Esophagus muscularis mucosa (tissue), 4 donors: ENCODE measurements around the gene GFI1. TPM values are rescaled to one million over a fixed set of nuclear protein-coding genes. Genes with fewer than 3 reads are reported as not detected.
A peak's percentile ranks its signal among the peaks of the same experiment; 100 is the strongest.
"Not testable (repeated sequence)": the region's sequence is repeated elsewhere in the genome, so short reads cannot be mapped to it uniquely, and the experiment has no call there.

Source experiments
- DNase-seq: peaks from one replicate; pipeline ENCODE4 v3.0.0-alpha.2; 2017; ENCODE audit errors: extremely low spot score
- H3K27ac ChIP-seq, 4 donors: fragments of 200-600 bp; sonication (generic); replicated peaks in 1 of 4; 1 replicate in 3 of 4; 2 replicates in 1 of 4; pipeline ENCODE4 v1.5.1; 2016 to 2019; ENCODE audit warnings: mild to moderate bottlenecking in 1 of 4
- H3K27me3 ChIP-seq, 4 donors: fragments of 200-600 bp; sonication (generic); one replicate each; pipeline versions ENCODE4 v1.5.1 to v1.6.0; 2016 to 2019
- H3K36me3 ChIP-seq, 4 donors: fragments of 200-600 bp; sonication (generic); one replicate each; pipeline ENCODE4 v1.5.1; 2016 to 2019
- H3K4me1 ChIP-seq, 4 donors: fragments of 200-600 bp; sonication (generic); one replicate each; pipeline ENCODE4 v1.5.1; 2016 to 2019
- H3K4me3 ChIP-seq, 4 donors: fragments of 200-600 bp; sonication (generic); 1 replicate in 2 of 4; 2 replicates in 2 of 4; pipeline ENCODE4 v1.5.1; 2016 to 2019; ENCODE audit warnings: mild to moderate bottlenecking in 4 of 4, moderate library complexity in 1 of 4
- H3K9me3 ChIP-seq, 4 donors: fragments of 200-600 bp; sonication (generic); 1 replicate in 3 of 4; 2 replicates in 1 of 4; pipeline ENCODE4 v1.5.1; 2016 to 2019
- CTCF ChIP-seq, 3 experiments: fragments of 200-600 bp in 2 of 3; fragments of 450-650 bp in 1 of 3; sonication (generic) in 2 of 3; IDR thresholded peaks; one replicate each; pipeline ENCODE4 v1.5.1; 2017 to 2019; ENCODE audit warnings: antibody characterized with exemption in 3 of 3, mild to moderate bottlenecking in 2 of 3, moderate library complexity in 1 of 3
- EP300 ChIP-seq: sonication (generic); formaldehyde crosslinking; IDR thresholded peaks from one replicate; pipeline ENCODE4 v1.6.1; 2017; ENCODE audit warnings: antibody characterized with exemption
- POLR2A ChIP-seq: fragments of 450-650 bp; IDR thresholded peaks from one replicate; pipeline ENCODE4 v1.6.1; 2017; ENCODE audit warnings: antibody characterized with exemption, moderate library complexity, mild to moderate bottlenecking, low read depth
- POLR2AphosphoS5 ChIP-seq, 2 donors: sonication (generic); formaldehyde crosslinking; IDR thresholded peaks; one replicate each; pipeline ENCODE4 v1.6.1; 2017; ENCODE audit warnings: antibody characterized with exemption in 2 of 2
- WGBS: methylation state at CpG from one replicate; pipeline ENCODE4 v1.1.5; 2018; 5-methylcytosine and 5-hydroxymethylcytosine counted together
- intact Hi-C: fragments of 100-400 bp; cut with DNase I; formaldehyde crosslinking; loops from one replicate; pipeline ENCODE4 v1.15.1; 2023
- total RNA-seq, 4 donors: library from RNA; depleted of rRNA; stranded (reverse); fragments of >200 nt; gene quantifications; one replicate each; pipeline versions ENCODE4 v1.1.0 to v1.2.1, GENCODE V29; 2016

GFI1 gene
- 1 to 10 TPM in 1 of 4 donors, under 1 TPM in 3; 0.32 to 3.3 (median 0.81) TPM for total RNA-seq

- DNase-seq = no peak
- Histone ChIP-seq H3K36me3 (no peaks in the 10 kb centered on the region), H3K9me3 (no peaks in the 10 kb centered on the region), H3K4me1 (peaks cover 48 to 56% (median 55%) of the 10 kb centered on the region in 4 donors), H3K27ac (peak within 1 kb of the TSS in 1 of 4 donors; percentile 1), H3K4me3 (peak within 1 kb of the TSS; percentile 48 to 57 (median 54)), H3K27me3 (peaks cover 20 to 78% (median 57%) of the 10 kb centered on the region in 4 donors)
- TF ChIP-seq POLR2A = no peak
- TF ChIP-seq EP300 = no peak
- no peak for TF ChIP-seq CTCF (IDR thresholded peaks at IDR 0.05)
- WGBS = 2% methylated on average over 16 of the region's 77 CpGs
- intact Hi-C loops = no loop called here
These were observed at the start of gene GFI1 for GRCh38 chr1:92486251-92487077. Gene GFI1 (minus strand): TSS chr1:92486925. CDS start chr1:92483487, 3,438 bp downstream.

DNA sequence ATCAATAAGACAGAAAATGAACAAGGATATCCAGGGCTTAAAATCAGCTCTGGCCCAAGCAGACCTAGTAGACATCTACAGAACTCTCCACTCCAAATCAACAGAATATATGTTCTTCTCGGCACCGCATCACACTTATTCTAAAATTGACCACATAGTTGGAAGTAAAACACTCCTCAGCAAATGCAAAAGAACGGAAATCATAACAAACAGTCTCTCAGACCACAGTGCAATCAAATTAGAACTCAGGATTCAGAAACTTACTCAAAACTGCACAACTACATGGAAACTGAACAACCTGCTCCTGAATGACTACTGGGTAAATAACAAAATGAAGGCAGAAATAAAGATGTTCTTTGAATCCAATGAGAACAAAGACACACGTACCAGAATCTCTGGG, 45.6 kb upstream of the GFI1 start:
- H3K4me1 ChIP-seq, H3K4me3 ChIP-seq, H3K27me3 ChIP-seq, H3K36me3 ChIP-seq, H3K9me3 ChIP-seq, H3K27ac ChIP-seq, DNase-seq, intact Hi-C loops: not testable (repeated sequence)
- WGBS = 93% methylated on average over 4 of the region's 4 CpGs

- H3K4me1 ChIP-seq, H3K27me3 ChIP-seq: not testable (repeated sequence)
- 91% methylated on average over 3 of the region's 3 CpGs for WGBS
These were observed 45.2 kb upstream of the GFI1 start for GRCh38 chr1:92531939-92532338.

GRCh38 chr1:92527670-92528069, 40.9 kb upstream of the GFI1 start:
- Histone ChIP-seq H3K27me3 (no peaks in the 10 kb centered on the region), H3K4me3 (no peak overlapping the region), H3K27ac (no peak overlapping the region), H3K36me3 (peaks cover 0 to 12% (median 0%) of the 10 kb centered on the region in 4 donors), H3K4me1 (no peaks in the 10 kb centered on the region), H3K9me3 (no peaks in the 10 kb centered on the region)
- no peak for DNase-seq
- 94% methylated on average over 2 of the region's 2 CpGs for WGBS
- intact Hi-C loops = no loop called here
- TF ChIP-seq CTCF (IDR thresholded peaks at IDR 0.05) = no peak

More at GRCh38 chr1:92531939-92532338, 45.2 kb upstream of the GFI1 start:
- DNase-seq, H3K4me3 ChIP-seq, intact Hi-C loops, H3K9me3 ChIP-seq, H3K36me3 ChIP-seq, H3K27ac ChIP-seq: not testable (repeated sequence)

DNA sequence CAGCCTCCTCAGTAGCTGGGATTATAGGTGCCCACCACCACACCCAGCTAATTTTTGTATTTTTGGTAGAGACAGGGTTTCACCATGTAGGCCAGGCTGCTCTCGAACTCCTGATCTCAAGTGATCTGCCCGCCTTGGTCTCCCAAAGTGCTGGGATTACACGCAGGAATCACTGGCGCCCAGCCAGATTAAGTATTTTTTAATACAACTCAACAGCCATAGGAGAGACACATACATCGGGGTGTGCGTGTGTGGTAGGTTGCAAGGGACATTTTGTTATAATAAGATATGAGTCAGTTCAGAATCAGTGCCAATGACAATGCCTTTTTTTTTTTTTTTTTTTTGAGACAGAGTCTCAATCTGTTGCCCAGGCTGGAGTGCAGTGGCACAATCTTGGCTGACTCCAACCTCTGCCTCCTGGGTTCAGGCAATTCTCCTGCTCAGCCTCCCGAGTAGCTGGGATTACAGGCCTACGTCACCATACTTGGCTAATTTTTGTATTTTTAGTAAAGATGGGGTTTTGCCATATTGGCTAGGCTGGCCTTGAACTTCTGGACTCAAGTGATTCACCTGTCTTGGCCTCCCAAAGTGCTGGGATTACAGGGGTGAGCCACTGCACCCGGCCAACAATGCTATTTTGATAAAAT, 38.3 kb upstream of the GFI1 start:
- H3K9me3 ChIP-seq, H3K4me3 ChIP-seq, H3K27ac ChIP-seq, intact Hi-C loops, H3K4me1 ChIP-seq, H3K27me3 ChIP-seq, DNase-seq: not testable (repeated sequence)
- 97% methylated on average over 9 of the region's 9 CpGs for WGBS
- peaks cover 0 to 15% (median 0%) of the 10 kb centered on the region in 4 donors for H3K36me3 ChIP-seq

- DNase-seq = no peak
- Histone ChIP-seq H3K9me3 (no peaks in the 10 kb centered on the region), H3K4me1 (no peaks in the 10 kb centered on the region), H3K27ac (no peak overlapping the region), H3K4me3 (no peak overlapping the region), H3K36me3 (peaks cover 0 to 10% (median 0%) of the 10 kb centered on the region in 4 donors), H3K27me3 (no peaks in the 10 kb centered on the region)
- intact Hi-C loops = no loop called here
- TF ChIP-seq POLR2AphosphoS5 (IDR thresholded peaks at IDR 0.05) (no peak), CTCF (IDR thresholded peaks at IDR 0.05) (no peak), POLR2A (no peak), EP300 (no peak)
- 72% methylated on average over 2 of the region's 2 CpGs for WGBS
These were observed 32.3 kb upstream of the GFI1 start for GRCh38 chr1:92519043-92519442.
